ENCODE measurements around the gene APCDD1L.

Gene APCDD1L

DNA sequence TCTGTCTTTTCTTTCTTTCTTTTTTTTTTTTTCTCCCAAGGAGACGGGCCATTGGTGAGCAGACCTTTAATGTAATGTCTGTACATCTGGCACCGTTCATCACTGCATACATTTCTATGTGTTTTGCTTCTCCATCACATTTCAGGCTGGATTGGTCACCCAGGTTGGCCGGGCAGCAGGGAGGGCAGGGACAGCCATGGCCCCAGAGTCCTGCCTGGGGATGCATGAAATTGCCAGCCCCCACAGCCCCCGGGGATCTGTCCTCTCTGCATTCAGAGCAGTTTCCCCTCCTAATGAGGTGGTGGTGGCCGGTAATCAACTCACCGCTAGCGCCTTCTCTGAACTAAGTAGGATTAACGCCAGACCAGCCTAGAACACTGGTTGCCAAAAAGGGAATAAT, 50.4 kb downstream of the APCDD1L start:
- CTCF ChIA-PET: no interaction called here
- H3K4me1 Mint-ChIP-seq: no peaks in the 10 kb centered on the region
- H3K27me3 Mint-ChIP-seq: peaks cover 34% of the 10 kb centered on the region
- no peaks in the 10 kb centered on the region for H3K9me3 Mint-ChIP-seq
- H3K36me3 Mint-ChIP-seq: no peaks in the 10 kb centered on the region
- H3K4me3 Mint-ChIP-seq: no peak overlapping the region
- no peak overlapping the region for H3K27ac Mint-ChIP-seq
- DNase-seq: no peak

GRCh38 chr20:58463256-58463655, 51.9 kb downstream of the APCDD1L start:
- H3K27me3 Mint-ChIP-seq: peaks cover 27% of the 10 kb centered on the region

GRCh38 chr20:58461899-58462298, 53.3 kb downstream of the APCDD1L start:
- Mint-ChIP-seq H3K27ac (no peak overlapping the region), H3K4me3 (no peak overlapping the region), H3K4me1 (no peaks in the 10 kb centered on the region), H3K9me3 (no peaks in the 10 kb centered on the region), H3K36me3 (no peaks in the 10 kb centered on the region), H3K27me3 (peaks cover 17% of the 10 kb centered on the region)
- CTCF ChIA-PET: interaction anchor here (0.5 kb wide), 1 partner anchor 670 kb away, joined by 3 read pairs; no protein-coding TSS in a partner anchor
- no peak for DNase-seq

More at GRCh38 chr20:58463256-58463655, 51.9 kb downstream of the APCDD1L start:
- Mint-ChIP-seq H3K9me3 (no peaks in the 10 kb centered on the region), H3K27ac (no peak overlapping the region), H3K4me1 (no peaks in the 10 kb centered on the region), H3K36me3 (no peaks in the 10 kb centered on the region), H3K4me3 (no peak overlapping the region)
- CTCF ChIA-PET: interaction anchor here (1.4 kb wide), 1 partner anchor 10 kb away, joined by 3 read pairs; no protein-coding TSS in a partner anchor
- DNase-seq: no peak

- Mint-ChIP-seq H3K36me3 (peaks cover 1% of the 10 kb centered on the region), H3K4me3 (no peak overlapping the region), H3K27me3 (peaks cover 9% of the 10 kb centered on the region), H3K9me3 (no peaks in the 10 kb centered on the region), H3K4me1 (no peaks in the 10 kb centered on the region), H3K27ac (no peak overlapping the region)
- DNase-seq: no peak
- CTCF ChIA-PET: no interaction called here
Observed at GRCh38 chr20:58461104-58461503, 54.1 kb downstream of the APCDD1L start.

- Mint-ChIP-seq H3K27me3 (no peaks in the 10 kb centered on the region), H3K36me3 (peaks cover 9% of the 10 kb centered on the region), H3K27ac (no peak overlapping the region), H3K9me3 (no peaks in the 10 kb centered on the region), H3K4me1 (no peaks in the 10 kb centered on the region), H3K4me3 (no peak overlapping the region)
- CTCF ChIA-PET: no interaction called here
- no peak for DNase-seq
Observed at GRCh38 chr20:58459058-58459750, 56.0 kb downstream of the APCDD1L start.

DNA sequence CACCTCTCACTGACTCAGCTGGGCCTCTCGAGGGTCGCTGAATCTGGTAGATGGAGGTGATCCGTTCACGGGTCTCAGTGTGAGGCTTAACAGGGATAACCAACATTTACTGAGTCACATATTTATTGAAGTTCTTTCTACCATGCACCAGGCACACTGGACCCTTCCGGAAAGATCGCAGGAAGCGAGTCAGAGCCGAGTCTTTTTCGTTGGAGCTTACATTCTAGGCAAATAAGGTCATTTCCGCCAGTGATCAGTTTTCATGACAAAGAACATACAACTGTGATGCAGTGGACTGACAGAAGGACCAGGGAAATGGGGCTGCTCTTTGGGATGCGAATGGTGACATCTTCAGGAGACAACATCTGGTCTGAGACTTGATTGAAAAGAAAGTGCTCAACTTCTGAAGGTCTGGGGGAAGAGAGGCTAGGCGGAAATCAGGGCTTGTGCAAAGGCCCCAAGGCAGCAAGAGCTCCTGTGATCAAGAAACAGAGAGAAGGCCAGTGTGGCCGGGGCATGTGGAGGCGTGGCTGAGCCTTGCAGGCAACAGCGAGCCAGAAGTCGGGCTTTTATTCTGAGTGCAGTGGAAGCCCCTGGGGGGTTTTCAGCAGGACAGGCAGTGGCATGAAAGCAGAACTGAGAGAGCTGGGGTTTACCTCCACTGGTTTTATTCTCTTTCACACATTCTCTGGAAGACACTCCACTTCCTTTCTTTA, 56.7 kb downstream of the APCDD1L start:
- no peaks in the 10 kb centered on the region for H3K27me3 Mint-ChIP-seq
- H3K4me3 Mint-ChIP-seq: no peak overlapping the region
- no peaks in the 10 kb centered on the region for H3K9me3 Mint-ChIP-seq
- no peak overlapping the region for H3K27ac Mint-ChIP-seq
- H3K36me3 Mint-ChIP-seq: peaks cover 13% of the 10 kb centered on the region
- no peak for DNase-seq
- CTCF ChIA-PET: no interaction called here
- no peaks in the 10 kb centered on the region for H3K4me1 Mint-ChIP-seq

DNA sequence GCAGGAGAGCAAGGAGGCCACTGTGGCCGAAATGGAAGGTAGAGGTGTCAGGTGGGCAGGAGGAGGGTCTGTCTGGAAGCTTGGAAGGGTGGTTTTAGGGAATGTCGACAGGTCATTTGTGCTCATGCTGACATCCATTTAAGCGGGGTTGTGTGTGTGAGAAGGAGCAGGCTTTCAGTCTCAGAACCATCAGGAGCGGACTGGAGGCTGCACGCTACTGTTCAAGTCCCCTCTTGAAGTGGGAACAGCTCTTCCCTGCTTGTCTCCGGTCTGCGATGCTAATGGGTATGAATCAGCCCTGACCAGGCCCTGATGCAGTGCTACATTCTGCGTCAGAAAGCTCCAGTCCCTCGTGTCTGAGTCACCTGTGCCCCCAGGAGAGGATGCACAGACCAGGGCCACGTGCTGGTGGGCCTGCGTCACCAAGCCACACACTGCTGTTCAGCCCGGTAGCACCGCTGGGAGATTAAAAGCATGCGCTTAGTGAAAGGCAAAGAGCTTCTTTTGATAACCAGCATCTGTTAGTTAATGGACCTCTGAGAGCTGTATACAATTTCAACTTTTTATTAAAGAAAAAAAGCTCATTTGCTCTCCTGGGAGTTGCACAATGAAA, 58.0 kb downstream of the APCDD1L start:
- Mint-ChIP-seq H3K9me3 (no peaks in the 10 kb centered on the region), H3K4me1 (no peaks in the 10 kb centered on the region), H3K4me3 (no peak overlapping the region), H3K27me3 (no peaks in the 10 kb centered on the region), H3K36me3 (peaks cover 17% of the 10 kb centered on the region), H3K27ac (no peak overlapping the region)
- DNase-seq: no peak
- CTCF ChIA-PET: no interaction called here

DNA sequence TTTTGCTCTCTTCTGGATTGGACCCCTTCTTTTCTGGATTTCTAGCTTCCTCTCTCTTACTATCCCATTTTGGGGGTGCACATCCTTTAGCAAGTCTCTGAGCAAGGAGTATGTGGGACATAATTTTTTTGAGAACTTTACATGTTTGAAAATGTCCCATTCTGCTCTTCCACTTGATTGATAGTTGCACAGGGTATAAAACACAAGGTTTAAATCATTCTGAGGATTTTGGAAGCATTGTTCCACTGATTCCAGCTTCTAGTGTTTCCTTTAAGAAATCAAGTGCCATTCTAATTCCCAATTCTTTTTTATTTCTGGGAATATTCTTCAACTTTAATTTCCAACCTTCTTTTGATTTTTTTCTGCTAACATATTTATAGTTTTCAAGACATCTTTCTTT, 60.7 kb downstream of the APCDD1L start:
- Mint-ChIP-seq H3K27ac (no peak overlapping the region), H3K4me3 (no peak overlapping the region), H3K9me3 (no peaks in the 10 kb centered on the region), H3K36me3 (peaks cover 32% of the 10 kb centered on the region), H3K4me1 (no peaks in the 10 kb centered on the region), H3K27me3 (no peaks in the 10 kb centered on the region)
- no peak for DNase-seq
- CTCF ChIA-PET: no interaction called here

- no peak overlapping the region for H3K4me3 Mint-ChIP-seq
- no peak for DNase-seq
- CTCF ChIA-PET: interaction anchor here (1.1 kb wide), 1 partner anchor 10 kb away, joined by 3 read pairs; no protein-coding TSS in a partner anchor
- H3K4me1 Mint-ChIP-seq: no peaks in the 10 kb centered on the region
- H3K9me3 Mint-ChIP-seq: no peaks in the 10 kb centered on the region
- no peaks in the 10 kb centered on the region for H3K27me3 Mint-ChIP-seq
- peaks cover 36% of the 10 kb centered on the region for H3K36me3 Mint-ChIP-seq
- H3K27ac Mint-ChIP-seq: no peak overlapping the region
Observed at GRCh38 chr20:58453391-58453790, 61.8 kb downstream of the APCDD1L start.

DNA sequence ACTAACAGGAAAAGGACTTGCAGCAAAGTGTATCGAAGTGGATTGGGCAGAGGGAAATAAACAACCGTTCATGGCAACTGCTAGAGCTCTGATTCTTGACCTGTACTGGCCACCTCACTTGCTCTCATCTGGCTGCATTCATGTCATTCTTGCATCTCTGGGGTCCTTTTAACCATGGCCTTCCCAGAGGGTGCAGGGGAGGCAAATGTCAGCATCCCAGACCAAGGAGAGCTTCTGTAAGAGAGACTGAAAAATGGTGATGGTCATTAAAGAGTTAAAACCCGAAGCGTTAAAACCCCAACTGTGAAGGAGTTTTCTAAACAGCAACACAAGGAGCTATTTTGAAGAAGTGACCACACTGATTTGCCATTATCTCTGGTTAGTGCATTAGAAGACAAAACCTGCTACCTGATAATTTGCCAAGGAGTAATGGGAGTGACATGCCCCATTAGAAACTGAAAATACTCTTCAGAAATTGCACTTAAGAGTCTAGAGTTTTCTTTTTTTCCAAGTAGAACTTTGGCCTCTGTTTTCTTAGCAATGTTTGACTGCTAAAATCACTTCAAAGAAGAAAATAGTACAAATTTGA, 62.4 kb downstream of the APCDD1L start:
- Mint-ChIP-seq H3K4me3 (no peak overlapping the region), H3K27ac (no peak overlapping the region), H3K9me3 (no peaks in the 10 kb centered on the region), H3K4me1 (no peaks in the 10 kb centered on the region), H3K27me3 (no peaks in the 10 kb centered on the region), H3K36me3 (peaks cover 36% of the 10 kb centered on the region)
- no peak for DNase-seq
- CTCF ChIA-PET: interaction anchor here (1.1 kb wide), 1 partner anchor 11 kb away, joined by 3 read pairs; no protein-coding TSS in a partner anchor

- no peak for DNase-seq
- no peak overlapping the region for H3K27ac Mint-ChIP-seq
- CTCF ChIA-PET: no interaction called here
Observed at GRCh38 chr20:58450254-58450653, 64.9 kb downstream of the APCDD1L start.

GRCh38 chr20:58449681-58450221, 65.4 kb downstream of the APCDD1L start:
- H3K4me3 Mint-ChIP-seq: no peak overlapping the region
- H3K36me3 Mint-ChIP-seq: peaks cover 44% of the 10 kb centered on the region
- H3K9me3 Mint-ChIP-seq: no peaks in the 10 kb centered on the region
- H3K4me1 Mint-ChIP-seq: no peaks in the 10 kb centered on the region
- CTCF ChIA-PET: interaction anchor here (0.9 to 1.9 kb wide), 2 partner anchors 8 to 212 kb away, joined by 3 to 6 read pairs; no protein-coding TSS in a partner anchor
- DNase-seq: no peak
- H3K27me3 Mint-ChIP-seq: no peaks in the 10 kb centered on the region
- no peak overlapping the region for H3K27ac Mint-ChIP-seq

More at GRCh38 chr20:58450254-58450653, 64.9 kb downstream of the APCDD1L start:
- Mint-ChIP-seq H3K4me1 (no peaks in the 10 kb centered on the region), H3K36me3 (peaks cover 42% of the 10 kb centered on the region), H3K9me3 (no peaks in the 10 kb centered on the region), H3K27me3 (no peaks in the 10 kb centered on the region), H3K4me3 (no peak overlapping the region)

- Mint-ChIP-seq H3K36me3 (peaks cover 39% of the 10 kb centered on the region), H3K27me3 (no peaks in the 10 kb centered on the region)
- CTCF ChIA-PET: interaction anchor here (1.5 to 1.9 kb wide), 2 partner anchors 15 to 211 kb away, joined by 4 to 6 read pairs; no protein-coding TSS in a partner anchor
Observed at GRCh38 chr20:58448958-58449357, 66.2 kb downstream of the APCDD1L start.

More at GRCh38 chr20:58448958-58449357, 66.2 kb downstream of the APCDD1L start:
- Mint-ChIP-seq H3K9me3 (no peaks in the 10 kb centered on the region), H3K27ac (no peak overlapping the region), H3K4me3 (no peak overlapping the region), H3K4me1 (no peaks in the 10 kb centered on the region)
- DNase-seq: no peak

All from activated naive CD4-positive, alpha-beta T cell treated with anti-CD3 and anti-CD28 coated beads, Interleukin-2, amount 10 ng/mL, durations not matched to agents 7 days and 5 days (primary cell).